Measurements from ENCODE around the gene SNX17. TPM values are rescaled to one million over a fixed set of nuclear protein-coding genes. Genes with fewer than 3 reads are reported as not detected.

Gene SNX17
- total and polyA plus RNA-seq, 2 of the 13 experiments (the other 11 are each of a cell fraction or from before 2014, with no cell fraction given): 75.0 to 109 TPM

DNA sequence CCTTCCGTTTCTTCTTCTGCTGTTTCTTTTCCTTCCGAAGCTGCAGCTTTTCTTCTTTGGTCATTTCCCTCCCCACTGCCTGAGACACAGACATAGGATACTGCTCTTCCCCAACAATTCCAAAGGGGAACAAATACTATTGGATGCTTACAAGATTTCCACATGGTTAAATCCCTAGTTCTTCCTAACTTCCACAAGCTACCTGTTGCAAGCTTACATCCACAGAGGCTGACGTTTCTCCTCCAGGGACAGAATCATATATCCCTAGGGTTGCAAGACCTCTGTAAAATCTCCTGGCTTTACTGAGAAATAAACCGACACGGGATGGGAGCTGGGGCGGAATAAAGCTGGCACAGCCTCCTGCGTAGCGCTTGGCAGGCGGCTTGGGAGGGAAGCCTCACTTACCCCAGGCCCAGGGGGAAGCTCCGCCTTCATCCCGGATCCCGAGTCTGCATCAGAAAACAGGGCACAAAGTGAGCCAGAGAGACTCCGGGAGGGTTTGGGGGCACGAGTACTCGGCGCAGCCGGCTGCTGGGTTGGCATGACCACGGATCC, 868 bp upstream of the SNX17 start (continued):
- TF ChIP-seq ZNF18 (CRISPR knock-in tag; IDR thresholded peaks at IDR 0.05; ENCODE audit: insufficient replicate concordance) (peak; percentile 86), TIGD3 (CRISPR knock-in tag; IDR thresholded peaks at IDR 0.05; ENCODE audit: borderline replicate concordance) (no peak), ZBTB49 (CRISPR knock-in tag; IDR thresholded peaks at IDR 0.05; ENCODE audit: borderline replicate concordance) (no peak), KLF13 (CRISPR knock-in tag; IDR thresholded peaks at IDR 0.05) (no peak), ZNF543 (CRISPR knock-in tag; IDR thresholded peaks at IDR 0.05) (no peak; the same call in 1 of the 2 replicates), ETV6 (CRISPR knock-in tag; conservative IDR thresholded peaks at IDR 0.05) (no peak), NR2F6 (IDR thresholded peaks at IDR 0.05) (no peak), NR2F6 (CRISPR knock-in tag; IDR thresholded peaks at IDR 0.05) (no peak), RAD21 (CRISPR knock-in tag; IDR thresholded peaks at IDR 0.05) (no peak), RCOR2 (CRISPR knock-in tag; IDR thresholded peaks at IDR 0.05) (no peak), ETV5 (CRISPR knock-in tag; IDR thresholded peaks at IDR 0.05; ENCODE audit: borderline replicate concordance) (no peak), SCMH1 (CRISPR knock-in tag; IDR thresholded peaks at IDR 0.05; ENCODE audit: borderline replicate concordance) (no peak), MAZ (IDR thresholded peaks at IDR 0.05; ENCODE audit: borderline replicate concordance, low read depth, low read length) (no peak), MAZ (CRISPR knock-in tag; IDR thresholded peaks at IDR 0.05; ENCODE audit: low read depth) (no peak), ZNF878 (CRISPR knock-in tag; IDR thresholded peaks at IDR 0.05) (peak; percentile 17; the same call in 1 of the 2 replicates), SPEN (CRISPR knock-in tag; IDR thresholded peaks at IDR 0.05; ENCODE audit: low read depth) (no peak), SNAPC2 (CRISPR knock-in tag; IDR thresholded peaks at IDR 0.05) (no peak)
- TF ChIP-seq, protein P1, sequence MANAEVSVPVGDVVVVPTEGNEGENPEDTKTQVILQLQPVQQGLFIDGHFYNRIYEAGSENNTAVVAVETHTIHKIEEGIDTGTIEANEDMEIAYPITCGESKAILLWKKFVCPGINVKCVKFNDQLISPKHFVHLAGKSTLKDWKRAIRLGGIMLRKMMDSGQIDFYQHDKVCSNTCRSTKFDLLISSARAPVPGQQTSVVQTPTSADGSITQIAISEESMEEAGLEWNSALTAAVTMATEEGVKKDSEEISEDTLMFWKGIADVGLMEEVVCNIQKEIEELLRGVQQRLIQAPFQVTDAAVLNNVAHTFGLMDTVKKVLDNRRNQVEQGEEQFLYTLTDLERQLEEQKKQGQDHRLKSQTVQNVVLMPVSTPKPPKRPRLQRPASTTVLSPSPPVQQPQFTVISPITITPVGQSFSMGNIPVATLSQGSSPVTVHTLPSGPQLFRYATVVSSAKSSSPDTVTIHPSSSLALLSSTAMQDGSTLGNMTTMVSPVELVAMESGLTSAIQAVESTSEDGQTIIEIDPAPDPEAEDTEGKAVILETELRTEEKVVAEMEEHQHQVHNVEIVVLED (CRISPR knock-in tag; IDR thresholded peaks at IDR 0.05; ENCODE audit: borderline replicate concordance): no peak
- TF ChIP-seq, protein P2, sequence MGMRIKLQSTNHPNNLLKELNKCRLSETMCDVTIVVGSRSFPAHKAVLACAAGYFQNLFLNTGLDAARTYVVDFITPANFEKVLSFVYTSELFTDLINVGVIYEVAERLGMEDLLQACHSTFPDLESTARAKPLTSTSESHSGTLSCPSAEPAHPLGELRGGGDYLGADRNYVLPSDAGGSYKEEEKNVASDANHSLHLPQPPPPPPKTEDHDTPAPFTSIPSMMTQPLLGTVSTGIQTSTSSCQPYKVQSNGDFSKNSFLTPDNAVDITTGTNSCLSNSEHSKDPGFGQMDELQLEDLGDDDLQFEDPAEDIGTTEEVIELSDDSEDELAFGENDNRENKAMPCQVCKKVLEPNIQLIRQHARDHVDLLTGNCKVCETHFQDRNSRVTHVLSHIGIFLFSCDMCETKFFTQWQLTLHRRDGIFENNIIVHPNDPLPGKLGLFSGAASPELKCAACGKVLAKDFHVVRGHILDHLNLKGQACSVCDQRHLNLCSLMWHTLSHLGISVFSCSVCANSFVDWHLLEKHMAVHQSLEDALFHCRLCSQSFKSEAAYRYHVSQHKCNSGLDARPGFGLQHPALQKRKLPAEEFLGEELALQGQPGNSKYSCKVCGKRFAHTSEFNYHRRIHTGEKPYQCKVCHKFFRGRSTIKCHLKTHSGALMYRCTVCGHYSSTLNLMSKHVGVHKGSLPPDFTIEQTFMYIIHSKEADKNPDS (CRISPR knock-in tag; IDR thresholded peaks at IDR 0.05): no peak
- TF ChIP-seq, protein P3, sequence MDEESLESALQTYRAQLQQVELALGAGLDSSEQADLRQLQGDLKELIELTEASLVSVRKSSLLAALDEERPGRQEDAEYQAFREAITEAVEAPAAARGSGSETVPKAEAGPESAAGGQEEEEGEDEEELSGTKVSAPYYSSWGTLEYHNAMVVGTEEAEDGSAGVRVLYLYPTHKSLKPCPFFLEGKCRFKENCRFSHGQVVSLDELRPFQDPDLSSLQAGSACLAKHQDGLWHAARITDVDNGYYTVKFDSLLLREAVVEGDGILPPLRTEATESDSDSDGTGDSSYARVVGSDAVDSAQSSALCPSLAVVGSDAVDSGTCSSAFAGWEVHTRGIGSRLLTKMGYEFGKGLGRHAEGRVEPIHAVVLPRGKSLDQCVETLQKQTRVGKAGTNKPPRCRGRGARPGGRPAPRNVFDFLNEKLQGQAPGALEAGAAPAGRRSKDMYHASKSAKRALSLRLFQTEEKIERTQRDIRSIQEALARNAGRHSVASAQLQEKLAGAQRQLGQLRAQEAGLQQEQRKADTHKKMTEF (CRISPR knock-in tag; IDR thresholded peaks at IDR 0.05): no peak

Measured in HepG2 (cell line).